Non-pigmented ciliary epithelial cell (primary cell): ENCODE data around the gene CCNL1.
A peak's percentile ranks its signal among the peaks of the same experiment; 100 is the strongest.
"Not testable (repeated sequence)": the region's sequence is repeated elsewhere in the genome, so short reads cannot be mapped to it uniquely, and the experiment has no call there.

Experiments
- DNase-seq: peaks from one replicate; pipeline ENCODE4 v3.0.0-alpha.2; 2010; ENCODE audit warnings: low read depth

CCNL1 gene

DNA sequence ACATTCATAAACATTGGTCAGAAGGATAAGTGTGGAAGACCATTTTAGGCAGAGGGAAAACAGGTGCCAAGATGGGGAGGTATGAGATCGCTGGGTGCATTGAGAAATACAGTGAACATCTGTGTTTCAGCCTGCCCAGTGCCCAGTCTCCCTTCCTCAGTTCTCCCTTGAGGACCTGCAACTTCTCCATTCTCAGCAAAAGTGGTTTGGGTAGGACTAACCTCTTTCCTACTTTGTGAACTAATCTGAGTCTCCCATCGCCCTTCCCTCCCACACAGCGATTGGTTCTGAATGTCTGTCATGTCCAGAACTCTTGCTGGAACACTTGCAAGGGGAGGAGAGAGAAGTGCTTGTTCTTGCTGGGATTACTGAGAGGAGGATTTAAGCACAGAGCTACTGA is 10.9 kb upstream of the CCNL1 start:
- DNase-seq, result no peak

DNA sequence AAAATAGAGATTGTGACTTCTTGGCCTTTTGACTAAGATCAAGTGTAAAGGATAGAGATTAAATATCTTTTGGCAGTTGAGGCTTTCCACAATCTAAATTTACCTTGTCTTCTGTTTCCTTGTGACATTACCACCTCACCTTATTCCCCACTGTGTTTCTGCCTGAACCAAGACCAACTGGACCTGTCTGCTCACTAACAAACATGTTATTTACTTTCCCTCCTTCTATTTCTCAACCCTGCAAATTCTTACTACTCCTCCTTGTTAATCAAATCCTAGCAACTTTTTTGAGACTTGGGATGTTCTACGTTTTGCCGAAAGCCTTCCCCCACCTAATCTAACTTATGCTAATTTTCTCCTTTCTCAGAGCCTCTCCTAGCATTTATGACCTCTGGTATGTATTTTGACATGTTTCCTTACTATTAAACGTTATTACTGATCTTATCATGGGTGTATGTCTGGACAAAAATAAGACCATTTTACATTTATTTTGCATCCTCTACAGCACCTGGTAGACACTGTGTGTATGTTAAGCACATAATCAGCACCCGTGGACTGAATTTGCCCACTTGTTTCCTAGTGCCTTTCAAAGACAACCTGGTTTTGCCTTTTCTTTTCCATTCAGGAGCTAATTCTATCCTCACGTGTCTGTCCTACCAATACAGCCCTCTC is 7.6 kb upstream of the CCNL1 start:
- DNase-seq, result no peak

DNA sequence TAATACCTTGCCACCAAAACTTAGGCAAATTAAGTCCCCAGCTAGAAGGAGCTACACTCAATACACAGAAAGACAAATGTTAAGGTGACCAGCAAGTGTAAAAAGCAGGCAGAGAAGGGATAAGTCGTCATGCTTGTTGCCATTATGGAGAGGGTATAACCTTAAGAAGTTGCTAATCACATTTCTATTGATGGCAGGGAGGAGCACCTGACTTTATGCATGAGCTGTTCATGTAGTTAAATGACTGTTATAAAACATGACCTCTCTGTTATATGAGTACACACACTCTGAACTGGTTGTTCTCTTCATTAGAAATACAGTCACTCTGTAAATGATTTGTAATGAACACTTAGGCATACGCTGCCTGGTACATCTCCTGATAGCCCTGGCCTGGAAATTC is 6.6 kb upstream of the CCNL1 start:
- DNase-seq, result no peak

DNA sequence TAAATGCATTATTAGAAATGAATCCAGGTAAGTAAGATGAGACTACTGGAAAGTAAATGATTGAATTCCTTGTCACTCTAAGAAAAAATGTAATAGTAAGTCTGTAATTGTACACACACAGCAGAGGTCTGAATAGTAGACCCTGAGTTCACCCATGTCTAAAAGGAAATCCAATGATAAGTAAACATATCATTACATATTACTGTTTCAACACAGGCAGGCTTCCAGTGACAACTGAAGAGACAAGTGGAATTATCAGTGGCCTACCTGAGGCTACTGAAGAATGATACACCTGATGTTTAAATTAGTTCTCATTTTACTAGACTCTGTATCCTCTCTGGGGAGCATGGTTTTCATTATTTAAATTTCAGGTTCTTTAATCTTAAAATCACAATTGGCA is 6.2 kb upstream of the CCNL1 start:
- no peak for DNase-seq

DNA sequence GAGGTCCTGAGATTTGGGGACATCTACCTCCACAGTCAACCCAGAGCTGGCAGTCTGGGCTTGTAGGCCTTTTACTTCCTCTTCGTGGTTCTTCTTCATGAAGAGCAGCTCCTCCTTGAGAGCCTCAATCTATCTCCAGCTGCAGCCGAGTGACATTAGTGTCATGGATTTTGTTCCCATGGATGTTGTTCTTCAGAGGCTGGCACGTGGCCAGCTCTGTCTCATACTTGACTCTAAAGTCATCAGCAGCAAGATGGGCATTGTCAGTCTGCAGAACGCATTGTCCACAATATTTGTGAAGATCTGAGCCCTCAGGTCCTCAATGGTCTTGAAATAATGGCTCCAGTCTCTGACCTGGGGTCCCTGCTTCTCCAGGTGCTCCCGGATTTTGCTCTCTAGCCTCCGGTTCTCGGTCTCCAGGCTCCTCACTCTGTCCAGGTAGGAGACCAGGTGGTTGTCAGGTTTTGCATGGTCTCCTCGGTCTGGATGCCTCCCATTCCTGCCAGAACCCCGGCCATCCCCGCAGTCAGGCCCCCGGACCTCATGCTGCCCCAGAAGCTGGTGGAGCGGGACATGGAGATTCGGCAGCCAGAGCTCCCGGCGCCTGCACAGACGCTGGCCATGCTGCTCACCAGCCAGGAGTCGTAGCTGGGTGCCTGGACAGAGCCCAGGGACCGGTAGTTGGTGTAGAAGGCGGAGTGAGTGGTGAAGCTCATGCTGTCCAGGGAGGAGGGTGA is 3.4 kb upstream of the CCNL1 start:
- DNase-seq, result no peak

DNA sequence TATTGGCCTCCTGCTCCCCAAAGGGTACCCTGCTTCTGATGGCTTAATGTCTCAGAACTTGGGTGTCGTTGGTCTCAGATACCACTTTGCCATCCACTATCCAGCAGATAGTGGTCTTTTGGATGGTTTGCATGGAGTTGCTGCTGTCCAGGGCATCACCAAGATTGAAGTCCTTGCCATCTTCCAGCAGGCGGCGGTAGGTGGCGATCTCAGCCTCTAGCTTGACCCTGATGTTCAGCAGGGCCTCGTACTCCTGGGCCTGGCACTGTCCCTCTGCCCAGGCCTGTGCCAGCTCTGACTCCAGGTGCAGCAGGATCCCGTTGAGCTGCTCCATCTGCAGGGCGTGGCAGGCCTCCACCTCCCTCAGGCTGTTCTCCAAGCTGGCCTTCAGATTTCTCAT is 2.7 kb upstream of the CCNL1 start:
- not testable (repeated sequence) for DNase-seq

DNA sequence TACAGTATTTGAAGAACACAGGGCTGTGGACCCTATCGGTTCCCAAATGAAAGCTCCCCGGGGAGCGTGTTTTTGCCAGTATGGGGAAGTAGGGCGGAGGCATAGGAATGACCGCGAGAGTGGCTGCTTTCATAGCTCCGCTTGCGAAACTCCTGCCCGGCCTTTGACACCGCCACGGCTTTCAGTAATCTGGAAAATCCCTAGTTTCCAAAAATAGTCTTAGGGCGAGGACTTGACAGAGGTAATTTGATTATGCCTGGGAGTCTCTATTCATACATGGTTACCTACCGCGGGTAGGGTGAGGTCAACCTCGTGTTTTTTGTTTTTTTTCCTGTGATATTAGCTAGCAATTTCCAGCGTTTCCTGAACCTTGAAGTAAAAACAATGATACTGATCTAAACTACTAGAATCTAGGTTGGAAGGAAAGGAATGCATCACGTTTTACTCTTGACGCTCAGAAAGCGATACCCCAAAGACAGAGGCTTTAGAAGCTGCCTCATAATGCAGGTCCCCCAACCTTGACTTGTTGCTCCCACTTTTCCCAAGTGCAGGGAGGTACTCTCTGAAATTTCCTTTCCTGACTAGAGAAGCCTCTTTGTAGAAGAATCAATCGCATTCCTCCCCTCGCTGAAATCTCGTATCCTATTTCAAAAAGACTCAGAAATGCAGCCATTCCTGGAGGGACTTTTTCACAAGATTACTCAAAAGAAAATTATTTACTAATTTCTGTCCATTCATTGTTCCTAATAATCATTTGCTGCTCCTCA is 894 bp upstream of the CCNL1 start:
- DNase-seq, result peak; percentile 77

DNA sequence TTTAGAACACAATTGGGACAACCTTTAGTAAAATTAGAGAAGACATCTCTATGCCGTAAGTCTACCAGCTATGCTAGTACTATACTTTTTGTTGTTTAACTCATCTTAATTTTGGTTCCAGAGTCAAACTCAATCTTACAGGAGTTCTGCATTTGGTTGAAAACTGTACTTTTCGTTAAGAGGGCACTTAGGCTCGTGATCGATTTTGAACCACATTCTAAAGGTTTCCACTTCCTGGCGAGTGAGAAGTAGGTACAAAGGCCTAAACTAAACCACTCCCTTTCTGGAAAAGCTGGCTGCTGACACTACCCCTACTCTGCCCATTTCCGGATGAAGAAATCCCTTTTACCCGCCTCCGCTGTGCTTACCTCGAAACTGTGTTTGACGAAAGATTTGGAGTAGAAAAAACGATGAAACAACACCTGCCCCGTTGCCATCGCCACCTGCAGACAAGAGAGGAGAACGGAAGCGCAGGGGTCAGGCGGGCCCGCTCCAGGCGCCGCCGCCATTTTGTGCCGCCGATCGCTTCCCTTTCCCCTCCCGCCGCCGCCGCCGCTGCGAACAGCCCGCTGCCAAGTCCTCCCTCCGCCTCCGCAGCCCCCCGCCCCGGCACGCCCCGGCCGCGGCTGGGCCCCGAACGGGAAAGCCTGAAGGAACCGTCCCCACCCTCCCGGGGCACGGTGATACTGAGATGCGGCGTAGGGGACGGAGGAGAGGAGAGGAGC is 748 bp downstream of the CCNL1 start:
- no peak for DNase-seq

DNA sequence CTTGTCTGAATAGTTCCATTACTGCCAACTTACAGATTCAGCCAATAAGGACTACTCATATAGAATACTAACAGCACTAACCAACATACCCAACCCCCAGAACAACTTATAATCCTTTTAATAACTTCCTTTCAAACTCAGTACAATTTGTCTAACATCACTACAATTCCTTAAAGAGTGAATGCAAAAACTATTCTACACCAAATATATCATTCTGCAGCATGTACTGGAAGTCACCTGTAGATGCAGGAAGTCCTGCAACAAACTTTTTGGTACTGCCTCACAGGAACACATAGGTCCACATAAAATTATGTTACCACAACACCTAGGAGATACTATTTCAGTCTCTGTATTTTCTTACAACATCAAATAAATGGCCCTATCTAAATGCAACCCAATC is 2.1 kb downstream of the CCNL1 start:
- DNase-seq, result no peak

DNA sequence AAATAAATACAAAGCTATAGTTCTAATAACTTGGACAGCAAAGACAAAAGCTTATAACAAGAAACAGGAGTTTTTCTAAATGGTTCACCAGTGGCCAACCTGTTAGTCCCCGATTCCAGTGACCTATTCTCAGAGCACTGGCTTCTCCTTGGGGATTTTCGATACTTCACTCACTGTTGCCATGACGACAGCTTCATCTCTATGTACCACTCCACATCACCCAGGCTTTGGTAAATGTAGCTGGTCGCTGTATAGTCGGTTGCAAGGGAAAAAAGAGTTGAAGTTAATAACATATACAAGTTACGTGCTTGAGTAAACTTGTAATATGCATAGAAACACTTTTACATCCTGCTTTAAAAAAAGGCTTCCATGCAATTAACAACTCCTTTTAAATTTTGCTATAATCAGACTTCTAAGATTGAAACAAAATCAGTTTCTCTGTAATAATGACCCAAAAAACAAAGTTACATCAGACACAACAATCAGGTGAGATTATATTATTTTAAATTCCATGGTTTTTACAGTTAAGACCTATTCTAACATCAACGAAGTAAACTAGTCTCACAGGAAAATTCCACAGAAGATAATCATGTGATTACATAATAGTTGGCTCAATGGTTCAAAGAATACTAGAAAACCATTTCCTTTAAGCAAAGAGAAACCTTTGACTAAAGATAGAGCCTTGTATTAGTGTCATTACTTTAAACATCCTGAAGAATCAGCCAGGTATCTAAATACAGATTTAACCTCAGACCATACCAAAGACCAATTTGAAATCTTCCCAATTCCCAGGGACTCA is 2.9 kb downstream of the CCNL1 start:
- DNase-seq, result no peak

DNA sequence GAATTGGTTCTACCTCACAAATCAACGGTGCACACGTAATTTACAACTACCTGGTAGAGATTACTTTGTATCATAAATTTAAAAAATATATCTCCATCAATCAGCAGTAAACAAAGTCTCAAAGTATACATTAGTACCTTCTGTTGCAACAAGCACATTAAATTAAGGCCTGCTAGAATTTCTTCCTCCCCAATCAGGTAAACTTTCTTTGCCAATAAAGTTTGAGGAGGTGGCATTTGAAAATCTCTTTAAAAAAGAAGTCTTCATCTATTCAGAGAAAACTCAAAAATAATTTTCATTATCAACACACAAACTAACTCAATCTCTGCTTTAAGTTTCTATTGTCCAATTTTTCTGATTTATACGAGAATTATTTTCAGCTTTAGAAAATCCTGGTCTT is 4.4 kb downstream of the CCNL1 start:
- no peak for DNase-seq

DNA sequence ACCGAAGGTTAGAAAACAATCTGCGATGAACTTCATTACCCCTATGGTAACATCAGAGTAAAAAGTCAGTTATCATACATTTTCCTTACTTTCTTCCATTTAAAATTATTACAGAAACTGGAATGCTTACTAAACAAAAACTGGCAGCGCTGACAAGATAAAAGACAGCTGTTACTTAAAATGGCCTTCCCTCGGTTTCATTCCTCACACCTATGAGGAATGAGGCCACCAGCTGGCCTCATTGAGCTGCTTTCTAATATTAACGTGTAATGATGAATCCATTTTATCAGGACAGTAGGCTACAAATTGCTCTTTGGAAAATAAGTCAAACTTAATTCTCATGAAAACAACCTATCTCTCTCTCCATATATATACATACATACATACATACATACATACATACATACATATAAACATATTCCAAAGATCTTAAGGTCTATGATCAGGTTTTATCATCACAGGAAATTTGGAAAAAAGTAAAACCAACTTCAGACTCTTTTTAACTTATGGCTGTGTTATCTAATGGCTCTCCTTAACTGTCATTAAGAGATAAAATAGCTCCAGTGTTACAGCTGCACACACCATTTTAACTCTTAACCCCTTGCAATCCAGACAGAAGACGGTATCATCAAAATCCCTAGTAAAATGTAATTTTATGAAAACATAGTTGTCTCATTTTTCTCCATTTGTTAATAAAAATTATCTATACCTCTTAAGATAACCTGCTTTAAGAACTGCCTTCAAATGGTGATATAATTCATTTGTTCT is 5.2 kb downstream of the CCNL1 start:
- no peak for DNase-seq

DNA sequence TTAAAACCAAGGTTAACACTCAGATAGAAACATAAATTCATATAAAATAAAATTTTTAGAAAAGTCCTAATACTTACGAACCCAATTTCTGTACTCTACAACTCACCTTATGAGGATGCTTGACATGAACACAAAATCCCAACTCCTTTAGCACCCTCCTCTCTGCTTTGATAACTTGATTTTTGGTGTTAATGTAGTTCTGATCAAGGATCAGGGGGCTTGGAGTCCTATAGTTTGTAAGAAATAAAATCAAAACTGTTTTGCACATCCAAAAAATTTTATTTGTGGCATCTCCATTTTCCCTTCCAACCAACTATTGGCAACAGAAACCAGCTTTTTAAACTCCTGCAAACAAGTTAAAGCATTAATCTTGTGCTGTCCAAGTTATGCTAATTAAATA is 7.0 kb downstream of the CCNL1 start:
- no peak for DNase-seq

DNA sequence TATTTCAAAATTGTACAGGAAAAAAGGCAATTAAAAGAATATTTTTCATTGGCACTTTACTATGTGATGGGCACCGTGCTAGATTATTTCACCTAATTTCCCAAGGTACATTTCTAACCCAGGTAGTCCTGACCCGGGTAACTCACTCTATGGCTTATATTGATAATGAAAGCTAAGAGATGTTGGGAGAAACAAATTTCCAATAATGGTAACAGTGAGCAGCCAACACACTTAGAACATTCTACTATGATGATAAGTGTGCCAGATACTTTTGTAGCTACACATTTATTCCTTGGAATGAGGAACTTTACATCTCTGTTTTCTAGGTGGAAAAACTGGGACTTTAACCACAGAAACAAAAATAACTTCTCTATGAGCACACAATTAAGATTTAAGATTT is 7.5 kb downstream of the CCNL1 start:
- DNase-seq, result no peak

DNA sequence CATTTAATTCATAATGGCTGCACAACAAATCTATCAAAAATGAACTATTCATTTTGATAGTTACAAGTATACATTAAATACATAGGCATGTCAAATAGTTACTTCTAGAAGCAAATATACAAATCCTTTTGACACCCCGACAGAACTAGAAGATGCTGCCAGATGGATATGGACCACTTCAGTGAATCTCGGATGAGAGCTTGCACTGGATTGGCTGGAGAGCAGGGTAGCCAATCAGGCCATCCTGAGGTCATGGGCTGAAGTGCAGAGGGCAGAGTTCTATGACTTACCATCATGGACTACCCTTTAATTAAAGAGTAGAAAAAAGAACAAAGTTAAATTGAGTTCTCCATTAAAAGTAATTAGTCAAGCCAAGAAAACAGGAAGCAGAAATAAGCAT is 8.3 kb downstream of the CCNL1 start:
- no peak for DNase-seq

DNA sequence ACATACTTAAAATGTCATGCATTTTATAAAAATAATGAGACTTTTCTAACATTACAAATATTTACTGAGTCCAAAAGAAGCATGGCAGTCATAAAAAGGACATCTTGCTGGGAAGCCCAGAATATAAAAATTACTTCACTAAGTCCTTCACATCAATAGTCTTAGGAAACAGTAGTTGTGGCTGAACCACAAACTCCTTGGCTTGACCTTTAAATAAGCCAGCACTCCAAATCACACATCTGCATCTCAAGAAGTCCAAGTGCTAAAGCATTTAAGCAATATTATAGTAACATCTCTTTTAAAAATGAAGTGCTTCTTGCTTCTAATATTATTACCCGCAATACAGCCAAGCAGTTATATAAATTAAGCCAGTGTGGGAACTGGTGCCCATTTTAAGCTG is 8.8 kb downstream of the CCNL1 start:
- no peak for DNase-seq

DNA sequence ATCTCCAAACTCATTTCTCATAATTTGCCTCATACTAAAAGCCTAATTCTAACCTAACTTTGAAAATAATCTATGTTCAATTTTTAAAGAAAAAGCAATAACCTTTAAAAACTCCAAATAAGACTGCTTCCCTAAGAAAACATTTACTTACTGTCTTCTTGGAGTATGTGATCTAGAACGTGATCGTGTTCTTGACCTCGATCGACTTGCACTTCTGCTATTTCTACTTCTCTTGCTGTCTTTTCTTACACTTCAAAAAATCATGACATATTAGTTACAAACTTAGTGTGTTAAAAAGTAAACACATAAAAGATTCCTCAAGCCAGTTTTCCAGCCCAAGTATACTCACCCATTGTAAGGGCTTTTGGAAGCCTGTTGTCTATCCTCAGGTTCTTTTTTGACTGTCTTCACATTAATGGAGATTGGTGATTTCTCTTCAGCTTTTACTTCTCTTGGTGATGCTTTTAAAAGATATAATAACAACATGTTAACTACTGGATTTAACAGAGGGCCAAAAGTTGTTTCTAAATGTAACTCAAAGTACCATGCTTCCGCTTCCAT is 10.7 kb downstream of the CCNL1 start:
- no peak for DNase-seq

DNA sequence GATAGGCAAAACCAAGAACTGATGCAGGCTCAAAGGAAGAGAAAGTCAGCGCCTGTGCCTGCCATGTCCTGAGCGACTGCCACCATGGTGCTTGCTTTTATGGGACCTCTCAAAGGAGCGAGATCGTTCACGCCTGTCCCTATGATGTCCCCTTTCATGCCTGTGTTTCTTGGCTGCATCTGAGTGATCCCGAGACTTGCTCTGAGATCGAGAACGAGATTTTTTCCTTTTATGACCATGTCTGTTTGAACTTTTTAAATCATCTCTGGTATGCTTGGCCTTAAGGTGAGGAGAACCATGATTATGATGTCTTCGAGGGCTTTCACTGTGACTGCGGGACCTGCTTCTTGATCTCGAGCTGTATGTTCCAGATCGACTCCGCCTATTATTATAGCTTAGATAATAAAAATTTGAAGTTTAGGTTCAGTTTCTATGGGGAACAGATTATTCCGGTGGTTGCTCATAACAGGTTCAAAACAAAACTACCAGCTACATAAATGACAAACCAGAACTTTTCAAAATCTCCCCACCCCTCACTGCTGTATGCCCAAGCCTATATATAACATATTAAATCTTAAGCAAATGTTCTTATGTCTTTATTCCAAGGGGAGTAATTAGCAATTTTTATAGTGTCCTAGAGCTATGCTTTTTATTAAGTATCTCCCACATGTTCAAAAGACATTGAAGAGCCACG is 11.6 kb downstream of the CCNL1 start:
- no peak for DNase-seq

DNA sequence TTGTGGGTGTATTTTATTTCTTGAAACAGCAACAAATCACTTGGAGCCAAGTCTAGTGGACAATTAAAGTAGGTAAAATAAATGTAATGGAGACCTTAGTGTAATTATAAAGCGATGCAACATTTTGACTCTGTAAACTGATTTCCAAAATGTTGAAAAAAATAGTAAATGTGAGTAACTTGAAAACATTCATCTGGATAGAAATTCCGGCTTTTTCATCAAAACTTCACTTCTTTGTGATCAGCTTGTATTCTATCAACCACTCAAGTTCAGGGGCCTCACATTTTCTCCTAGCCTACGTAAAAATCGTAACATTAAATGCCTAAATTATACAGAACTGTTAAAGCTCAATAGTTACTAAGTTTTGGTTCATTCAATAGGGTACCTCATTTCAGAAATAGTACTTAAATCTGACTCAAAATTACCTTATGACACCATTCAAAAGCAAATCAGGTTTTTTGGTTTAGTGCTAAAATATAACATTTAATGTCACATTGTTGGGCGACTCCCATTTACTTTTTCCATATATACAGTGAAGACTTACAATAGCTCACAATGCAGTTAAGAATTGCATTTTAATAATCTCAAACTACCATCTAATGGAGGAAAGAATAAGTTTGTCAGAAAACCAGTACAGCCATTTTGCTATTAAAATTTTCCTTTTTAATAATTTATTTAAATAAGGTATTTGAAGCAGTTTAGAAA is 12.7 kb downstream of the CCNL1 start:
- no peak for DNase-seq
